Thoracic aorta (tissue), 2 donors: ENCODE measurements around the gene CDC123. TPM values are rescaled to one million over a fixed set of nuclear protein-coding genes. Genes with fewer than 3 reads are reported as not detected.
A peak's percentile ranks its signal among the peaks of the same experiment; 100 is the strongest.
"Not testable (repeated sequence)": the region's sequence is repeated elsewhere in the genome, so short reads cannot be mapped to it uniquely, and the experiment has no call there.

Experiments
- ATAC-seq: fragments of 150-250 bp; one replicate; pipeline ENCODE4 v1.8.0; 2017; ENCODE audit warnings: low read depth; ENCODE audit not compliant: insufficient number of reproducible peaks, low FRiP score
- DNase-seq: peaks from one replicate; pipeline ENCODE4 v3.0.0-alpha.2; 2020; ENCODE audit warnings: low spot score
- H3K27ac ChIP-seq, 2 donors: fragments of 200-600 bp; sonication (generic); 1 replicate in 1 of 2; 2 replicates in 1 of 2; pipeline ENCODE4 v1.5.1; 2016; ENCODE audit warnings: mild to moderate bottlenecking in 2 of 2, moderate library complexity in 2 of 2
- H3K27me3 ChIP-seq: fragments of 200-600 bp; sonication (generic); replicated peaks from 2 replicates; pipeline ENCODE4 v1.6.0; 2016; ENCODE audit warnings: mild to moderate bottlenecking; ENCODE audit not compliant: insufficient read depth
- H3K36me3 ChIP-seq: fragments of 200-600 bp; sonication (generic); one replicate; pipeline ENCODE4 v1.5.1; 2016
- H3K4me1 ChIP-seq, 2 donors: fragments of 200-600 bp; sonication (generic); 1 replicate in 1 of 2; 2 replicates in 1 of 2; pipeline versions ENCODE4 v1.5.1 to v1.6.0; 2016; ENCODE audit warnings: low read depth in 2 of 2, mild to moderate bottlenecking in 1 of 2; ENCODE audit not compliant: control insufficient read depth in 1 of 2
- H3K4me3 ChIP-seq: fragments of 200-600 bp; sonication (generic); 2 replicates; pipeline ENCODE4 v1.5.1; 2016; ENCODE audit warnings: mild to moderate bottlenecking
- H3K9me3 ChIP-seq: fragments of 200-600 bp; sonication (generic); 2 replicates; pipeline ENCODE4 v1.5.1; 2016
- total RNA-seq, 2 donors: library from RNA; depleted of rRNA; stranded (reverse); fragments of >200 nt; gene quantifications; one replicate each; pipeline versions ENCODE4 v1.1.0 to v1.2.3, GENCODE V29; 2016
- TF ChIP-seq, protein P1 (sequence below): fragments of 200-600 bp; sonication (generic); IDR thresholded peaks from one replicate; pipeline ENCODE4 v1.5.1; 2019; ENCODE audit warnings: antibody characterized with exemption

CDC123 gene
- total RNA-seq, 2 donors from 2014 or later, result 74.2 to 171 TPM

DNA sequence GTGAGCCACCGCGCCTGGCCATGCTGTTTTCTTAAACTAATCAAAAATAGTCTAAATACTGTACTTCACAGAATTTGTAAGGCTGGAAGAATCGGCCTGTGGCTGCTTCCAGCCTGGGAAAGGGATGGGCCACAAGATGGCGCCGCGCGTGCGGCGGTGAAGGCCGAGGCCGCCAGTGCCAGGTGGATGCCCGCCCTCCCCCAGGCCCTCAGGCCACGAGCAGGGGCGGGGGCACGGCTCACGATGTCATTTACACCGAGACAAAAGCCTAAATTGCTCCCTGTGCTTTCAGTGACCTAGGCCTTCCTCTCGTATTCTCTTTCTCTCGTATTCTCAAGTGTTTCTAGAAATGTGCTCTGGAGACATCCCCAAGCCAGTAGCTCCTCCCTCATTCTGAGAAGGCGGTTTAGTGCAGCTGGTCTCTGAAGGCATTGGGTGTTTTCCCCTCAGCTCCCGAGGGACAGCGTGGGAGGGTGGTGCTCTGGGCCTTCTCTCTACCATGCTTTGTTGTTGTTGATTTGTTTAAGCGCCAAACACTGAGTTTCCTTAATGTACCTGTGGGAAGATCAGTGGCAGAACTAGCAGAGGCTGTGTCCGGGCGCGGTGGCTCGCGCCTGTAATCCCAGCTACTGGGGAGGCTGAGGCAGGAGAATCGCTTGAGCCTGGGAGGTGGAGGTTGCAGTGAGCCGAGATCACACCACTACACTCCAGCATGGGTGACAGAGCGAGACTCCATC, 68.4 kb downstream of the CDC123 start:
- no peaks in the 10 kb centered on the region for H3K9me3 ChIP-seq
- ATAC-seq, result peak; percentile 61
- TF ChIP-seq, protein P1, sequence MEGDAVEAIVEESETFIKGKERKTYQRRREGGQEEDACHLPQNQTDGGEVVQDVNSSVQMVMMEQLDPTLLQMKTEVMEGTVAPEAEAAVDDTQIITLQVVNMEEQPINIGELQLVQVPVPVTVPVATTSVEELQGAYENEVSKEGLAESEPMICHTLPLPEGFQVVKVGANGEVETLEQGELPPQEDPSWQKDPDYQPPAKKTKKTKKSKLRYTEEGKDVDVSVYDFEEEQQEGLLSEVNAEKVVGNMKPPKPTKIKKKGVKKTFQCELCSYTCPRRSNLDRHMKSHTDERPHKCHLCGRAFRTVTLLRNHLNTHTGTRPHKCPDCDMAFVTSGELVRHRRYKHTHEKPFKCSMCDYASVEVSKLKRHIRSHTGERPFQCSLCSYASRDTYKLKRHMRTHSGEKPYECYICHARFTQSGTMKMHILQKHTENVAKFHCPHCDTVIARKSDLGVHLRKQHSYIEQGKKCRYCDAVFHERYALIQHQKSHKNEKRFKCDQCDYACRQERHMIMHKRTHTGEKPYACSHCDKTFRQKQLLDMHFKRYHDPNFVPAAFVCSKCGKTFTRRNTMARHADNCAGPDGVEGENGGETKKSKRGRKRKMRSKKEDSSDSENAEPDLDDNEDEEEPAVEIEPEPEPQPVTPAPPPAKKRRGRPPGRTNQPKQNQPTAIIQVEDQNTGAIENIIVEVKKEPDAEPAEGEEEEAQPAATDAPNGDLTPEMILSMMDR, result peak; percentile 78
- peak overlapping the region; percentile 76 for H3K4me3 ChIP-seq
- no peaks in the 10 kb centered on the region for H3K36me3 ChIP-seq
- no peak for DNase-seq
- no peak overlapping the region for H3K27ac ChIP-seq
- H3K4me1 ChIP-seq, result no peaks in the 10 kb centered on the region
- H3K27me3 ChIP-seq, result no peaks in the 10 kb centered on the region

DNA sequence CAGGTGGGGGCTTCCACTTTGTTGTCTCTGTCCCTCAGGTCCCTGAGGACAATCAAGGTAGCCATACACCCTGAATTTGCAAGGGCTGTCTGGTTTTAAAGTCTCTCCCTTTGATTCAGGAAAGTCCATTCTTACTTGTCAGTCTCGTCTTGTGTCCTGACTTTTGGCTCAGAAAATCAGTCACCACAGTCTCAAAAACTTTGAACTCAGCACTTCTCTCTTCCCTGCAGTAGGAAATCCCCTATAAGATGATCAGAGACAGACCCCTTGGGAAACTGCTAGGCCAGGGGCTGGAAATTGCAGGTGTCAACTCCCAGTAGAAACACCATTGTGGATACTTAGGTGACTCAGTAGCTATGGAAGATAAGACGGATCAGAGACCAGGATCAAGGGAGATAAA, 73.1 kb downstream of the CDC123 start:
- no peaks in the 10 kb centered on the region for H3K9me3 ChIP-seq
- TF ChIP-seq, protein P1, result no peak
- H3K4me1 ChIP-seq, result peaks cover 4 to 7% of the 10 kb centered on the region in 2 donors
- no peaks in the 10 kb centered on the region for H3K27me3 ChIP-seq
- no peaks in the 10 kb centered on the region for H3K36me3 ChIP-seq
- no peak overlapping the region for H3K27ac ChIP-seq
- H3K4me3 ChIP-seq, result no peak overlapping the region
- no peak for DNase-seq
- ATAC-seq, result no peak

DNA sequence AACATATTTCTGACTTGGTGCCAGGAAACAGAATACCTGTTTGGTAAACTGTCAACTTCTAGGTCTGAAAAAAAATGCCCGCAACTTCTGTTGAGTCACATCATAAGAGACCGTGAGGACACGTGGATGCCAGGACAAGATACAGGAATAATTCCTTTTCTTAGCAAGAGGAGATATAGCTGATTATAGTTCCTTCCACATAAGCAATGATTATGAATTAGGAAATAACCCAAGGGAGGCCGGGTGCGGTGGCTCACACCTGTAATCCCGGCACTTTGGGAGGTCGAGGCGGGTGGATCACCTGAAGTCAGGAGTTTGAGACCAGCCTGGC, 75.2 kb downstream of the CDC123 start:
- Histone ChIP-seq H3K4me1 (peaks cover 4 to 7% of the 10 kb centered on the region in 2 donors), H3K9me3 (no peaks in the 10 kb centered on the region), H3K27ac (no peak overlapping the region), H3K36me3 (no peaks in the 10 kb centered on the region), H3K4me3 (no peak overlapping the region), H3K27me3 (no peaks in the 10 kb centered on the region)
- ATAC-seq, result no peak
- DNase-seq, result no peak
- TF ChIP-seq, protein P1, result no peak

DNA sequence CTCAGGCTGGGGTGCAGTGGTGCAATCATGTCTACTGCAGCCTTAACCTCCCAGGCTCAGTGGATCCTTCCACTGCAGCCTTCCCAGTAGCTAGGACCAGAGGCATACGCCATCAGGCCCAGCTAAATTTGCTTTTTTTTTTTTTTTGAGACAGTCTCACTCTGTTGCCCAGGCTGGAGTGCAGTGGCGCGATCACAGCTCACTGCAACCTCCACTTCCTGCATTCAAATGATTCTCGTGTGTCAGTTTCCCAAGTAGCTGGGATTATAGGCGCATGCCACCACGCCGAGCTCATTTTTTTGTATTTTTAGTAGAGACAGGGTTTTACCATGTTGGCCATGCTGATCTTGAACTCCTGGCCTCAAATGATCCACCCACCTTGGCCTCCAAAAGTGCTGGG, 81.9 kb downstream of the CDC123 start:
- H3K4me3 ChIP-seq, H3K4me1 ChIP-seq, H3K27ac ChIP-seq, ATAC-seq, H3K9me3 ChIP-seq, H3K27me3 ChIP-seq, DNase-seq, H3K36me3 ChIP-seq: not testable (repeated sequence)

DNA sequence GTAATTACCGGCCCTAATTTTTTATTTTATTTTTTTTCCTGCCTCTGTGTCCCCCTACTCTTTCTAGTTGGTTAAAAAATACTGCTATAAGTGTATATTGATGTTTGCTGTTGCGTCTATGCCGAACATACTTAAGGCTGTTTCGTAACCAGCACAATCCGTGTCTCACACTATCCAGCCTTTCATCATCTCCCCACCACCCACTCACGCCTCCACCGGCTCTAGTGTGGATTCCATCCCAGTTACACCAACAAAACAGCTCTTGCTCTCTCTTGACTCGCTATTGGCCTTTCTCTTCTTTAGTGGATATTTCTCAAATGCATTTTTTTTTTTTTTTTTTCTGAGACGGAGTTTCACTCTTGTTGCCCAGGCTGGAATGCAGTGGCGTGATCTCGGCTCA, 83.3 kb downstream of the CDC123 start:
- H3K4me3 ChIP-seq, result no peak overlapping the region
- no peaks in the 10 kb centered on the region for H3K36me3 ChIP-seq
- H3K27ac ChIP-seq, result no peak overlapping the region
- ATAC-seq (no peak), DNase-seq (no peak)
- H3K9me3 ChIP-seq, result no peaks in the 10 kb centered on the region
- no peaks in the 10 kb centered on the region for H3K4me1 ChIP-seq
- H3K27me3 ChIP-seq, result no peaks in the 10 kb centered on the region
- TF ChIP-seq, protein P1, result no peak

DNA sequence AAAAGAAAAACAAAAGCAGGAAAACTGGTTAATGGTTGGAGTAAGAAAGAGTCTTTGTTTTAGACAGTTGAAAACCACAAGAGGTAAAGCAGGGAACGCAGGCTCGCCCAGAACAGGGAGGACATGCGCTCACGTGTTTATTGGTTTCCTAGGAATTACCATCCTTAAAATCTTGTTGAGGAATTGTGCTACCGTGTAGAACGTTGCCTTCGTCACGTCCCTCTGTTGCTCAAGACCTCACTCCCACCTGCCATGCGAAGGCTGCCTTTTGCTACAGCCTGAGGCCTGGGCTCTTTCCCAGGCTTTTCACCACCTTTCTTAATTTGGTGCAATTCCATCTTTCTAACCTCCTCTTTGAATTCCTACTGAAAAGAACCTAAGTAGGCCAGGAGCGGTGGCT, 91.8 kb downstream of the CDC123 start:
- ATAC-seq (no peak), DNase-seq (no peak)
- no peaks in the 10 kb centered on the region for H3K27me3 ChIP-seq

DNA sequence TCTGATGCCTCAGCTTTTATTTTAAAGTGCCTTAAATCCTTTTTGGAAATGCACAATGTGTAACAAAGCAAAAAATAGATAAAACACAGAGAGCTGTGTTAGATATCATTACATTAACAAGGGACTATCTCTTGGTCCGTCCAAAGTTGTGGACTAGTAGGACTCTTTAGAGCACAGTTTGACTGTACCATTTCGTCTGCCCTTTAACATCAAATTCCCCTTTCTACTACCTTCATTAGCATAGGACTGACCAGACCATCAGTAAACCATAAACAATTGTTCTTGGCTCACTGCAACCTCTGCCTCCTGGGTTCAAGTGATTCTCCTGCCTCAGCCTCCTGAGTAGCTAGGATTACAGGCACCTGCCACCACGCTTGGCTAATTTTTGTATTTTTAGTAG, 101.8 kb downstream of the CDC123 start:
- not testable (repeated sequence) for DNase-seq, H3K9me3 ChIP-seq, H3K4me1 ChIP-seq, H3K36me3 ChIP-seq, ATAC-seq, H3K27ac ChIP-seq, H3K27me3 ChIP-seq, H3K4me3 ChIP-seq

More for the DNA sequence above, 91.8 kb downstream of the CDC123 start:
- Histone ChIP-seq H3K27ac (no peak overlapping the region), H3K4me3 (no peak overlapping the region), H3K4me1 (no peaks in the 10 kb centered on the region), H3K9me3 (no peaks in the 10 kb centered on the region), H3K36me3 (no peaks in the 10 kb centered on the region)
- TF ChIP-seq, protein P1, result no peak
